ENCODE measurements around the gene CCDC171.
"Not testable (repeated sequence)": the region's sequence is repeated elsewhere in the genome, so short reads cannot be mapped to it uniquely, and the experiment has no call there.

CCDC171 gene

GRCh38 chr9:15699876-15700559 lies 147.2 kb downstream of the CCDC171 start:
- not testable (repeated sequence) for DNase-seq

- DNase-seq, result no peak
These were observed 154.2 kb downstream of the CCDC171 start for GRCh38 chr9:15707000-15707399.

- no peak for DNase-seq
These were observed 158.7 kb downstream of the CCDC171 start for GRCh38 chr9:15711531-15711930.

DNA sequence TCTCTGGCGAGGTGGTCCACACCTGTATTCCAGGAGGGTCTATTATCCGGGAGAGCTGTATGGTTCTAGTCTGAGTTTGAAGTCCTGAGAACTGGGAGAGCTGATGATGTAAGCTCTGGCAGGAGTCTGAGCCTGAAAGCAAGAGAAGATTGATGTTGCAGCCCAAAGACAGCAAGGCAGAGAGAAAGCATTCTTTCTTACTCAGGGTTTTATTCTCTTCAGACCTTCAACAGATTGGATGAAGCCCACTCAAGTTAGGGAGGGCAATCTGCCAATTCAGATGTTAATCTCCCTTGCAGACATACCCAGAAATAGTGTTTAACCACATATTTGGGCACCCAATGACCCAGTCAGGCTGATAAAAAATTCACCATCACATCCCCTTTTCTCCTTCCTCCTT lies 159.1 kb downstream of the CCDC171 start:
- no peak for DNase-seq

GRCh38 chr9:15714746-15715145 lies 161.9 kb downstream of the CCDC171 start:
- DNase-seq, result no peak

DNA sequence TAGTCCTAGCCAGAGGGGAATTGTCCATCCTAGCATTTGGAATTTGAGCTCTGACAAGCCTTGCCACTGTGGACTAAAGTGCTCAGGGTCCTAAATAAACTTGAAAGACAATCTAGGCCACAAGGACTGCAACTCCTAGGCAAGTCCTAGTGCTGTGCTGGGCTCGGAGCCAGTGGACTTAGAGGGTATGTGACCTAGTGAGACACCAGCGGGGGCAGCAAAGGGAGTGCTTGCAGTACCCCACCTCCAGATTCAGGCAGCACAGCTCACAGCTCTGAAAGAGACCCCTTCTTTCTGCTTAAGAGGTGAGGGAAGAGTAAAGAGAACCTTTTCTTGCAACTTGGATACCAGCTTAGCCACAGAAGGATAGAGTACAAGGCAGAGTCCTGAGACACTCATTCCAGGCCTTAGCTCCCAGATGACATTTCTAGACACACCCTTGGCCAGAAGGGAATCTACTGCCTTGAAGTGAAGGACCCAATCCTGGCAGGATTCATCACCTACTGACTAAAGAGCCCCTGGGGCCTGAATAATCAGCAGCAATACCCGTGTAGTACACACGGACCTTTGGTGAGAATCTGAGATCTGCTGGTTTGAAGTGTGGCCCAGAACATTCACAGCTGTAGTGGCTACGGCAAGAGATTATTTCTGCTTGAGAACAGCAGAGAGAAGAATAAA lies 164.6 kb downstream of the CCDC171 start:
- DNase-seq, result no peak

- DNase-seq, result no peak
These were observed 165.6 kb downstream of the CCDC171 start for GRCh38 chr9:15718423-15718822.

GRCh38 chr9:15720861-15721260 lies 168.0 kb downstream of the CCDC171 start:
- no peak for DNase-seq

DNA sequence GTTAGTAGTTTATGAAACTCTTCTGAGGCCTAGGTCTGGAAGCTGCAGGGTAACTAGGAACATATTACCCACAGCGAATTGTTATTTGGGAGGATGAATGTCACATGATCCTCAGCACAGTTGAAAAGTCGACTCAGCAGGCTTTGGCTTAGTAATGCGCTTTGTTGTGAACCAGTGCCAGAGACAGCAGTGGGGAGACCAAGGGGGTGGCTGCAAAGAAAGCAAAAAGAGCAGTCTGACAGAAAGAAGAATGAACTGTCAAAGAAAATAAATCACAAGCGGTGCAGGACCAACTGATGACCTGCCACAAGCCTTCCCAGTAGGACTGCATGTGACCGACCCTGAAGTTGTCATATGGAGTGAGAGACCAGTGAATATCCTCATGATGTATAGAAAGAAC lies 170.0 kb downstream of the CCDC171 start:
- no peak for DNase-seq

DNA sequence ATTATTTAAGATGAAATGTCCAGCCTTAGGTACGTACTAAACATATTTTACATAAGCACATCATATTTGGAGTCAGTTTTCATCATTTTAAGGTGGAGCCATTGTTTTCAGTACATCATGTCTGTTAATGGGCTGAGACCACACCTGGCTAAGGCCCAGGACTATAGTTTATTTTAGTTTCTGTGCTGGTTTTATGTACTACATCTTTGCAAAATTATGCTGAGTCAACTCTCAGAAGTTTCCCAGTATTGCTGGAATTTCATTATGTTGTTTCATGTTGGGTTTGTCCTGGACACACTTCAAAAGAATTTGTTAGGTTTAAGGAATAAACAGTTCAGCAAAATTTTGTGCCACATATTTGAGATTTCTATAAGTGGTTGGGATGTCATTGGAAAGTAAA lies 171.2 kb downstream of the CCDC171 start:
- no peak for DNase-seq

DNA sequence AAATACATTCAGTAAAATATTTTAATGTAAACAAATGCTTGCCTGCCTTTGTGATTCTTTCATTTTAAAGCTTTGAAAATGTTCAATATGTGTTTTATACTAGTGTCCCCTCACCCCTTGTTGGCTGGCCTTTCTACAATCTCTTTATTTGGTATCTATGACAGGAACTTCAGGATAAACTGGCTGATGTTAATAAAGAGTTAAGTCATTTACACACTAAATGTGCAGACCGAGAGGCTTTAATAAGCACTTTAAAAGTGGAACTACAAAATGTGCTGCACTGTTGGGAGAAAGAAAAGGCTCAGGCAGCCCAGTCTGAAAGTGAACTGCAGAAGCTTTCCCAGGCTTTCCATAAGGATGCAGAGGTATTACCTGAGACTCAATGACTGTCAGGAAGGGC lies 171.8 kb downstream of the CCDC171 start:
- DNase-seq, result no peak

DNA sequence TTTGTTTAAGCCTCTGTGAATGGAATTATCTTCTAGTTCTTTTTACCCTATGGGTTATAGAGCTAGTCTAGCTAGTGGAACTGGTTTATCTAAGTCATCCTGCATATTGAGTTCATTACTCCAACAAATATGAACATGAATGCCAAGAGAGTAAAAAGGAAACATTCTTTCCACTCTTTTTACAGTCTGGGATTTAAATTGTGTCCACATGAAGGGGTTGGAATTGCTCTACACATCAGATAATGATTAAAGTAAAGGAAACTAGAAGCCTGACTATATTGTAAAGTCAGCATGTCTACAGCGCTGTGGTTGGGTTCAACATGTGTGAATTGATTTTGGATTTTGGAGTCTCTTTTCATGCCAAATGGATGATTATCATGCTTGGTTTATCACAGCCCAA lies 173.1 kb downstream of the CCDC171 start:
- no peak for DNase-seq

DNA sequence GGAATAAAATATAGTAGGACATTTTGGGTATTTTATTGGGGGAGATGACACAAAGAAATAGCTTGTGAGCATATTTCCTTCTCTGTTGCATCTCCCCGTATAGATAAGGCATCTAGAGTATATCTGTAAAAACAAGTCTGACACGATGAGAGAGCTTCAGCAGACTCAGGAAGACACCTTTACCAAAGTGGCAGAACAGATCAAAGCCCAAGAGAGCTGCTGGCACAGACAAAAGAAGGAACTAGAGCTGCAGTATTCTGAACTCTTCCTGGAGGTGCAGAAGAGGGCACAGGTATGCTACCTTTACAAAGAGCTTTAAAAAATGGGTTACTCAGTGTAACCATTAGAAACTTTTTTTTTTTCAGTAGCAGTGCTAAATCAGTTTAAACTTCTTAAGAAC lies 176.7 kb downstream of the CCDC171 start:
- DNase-seq, result no peak

DNA sequence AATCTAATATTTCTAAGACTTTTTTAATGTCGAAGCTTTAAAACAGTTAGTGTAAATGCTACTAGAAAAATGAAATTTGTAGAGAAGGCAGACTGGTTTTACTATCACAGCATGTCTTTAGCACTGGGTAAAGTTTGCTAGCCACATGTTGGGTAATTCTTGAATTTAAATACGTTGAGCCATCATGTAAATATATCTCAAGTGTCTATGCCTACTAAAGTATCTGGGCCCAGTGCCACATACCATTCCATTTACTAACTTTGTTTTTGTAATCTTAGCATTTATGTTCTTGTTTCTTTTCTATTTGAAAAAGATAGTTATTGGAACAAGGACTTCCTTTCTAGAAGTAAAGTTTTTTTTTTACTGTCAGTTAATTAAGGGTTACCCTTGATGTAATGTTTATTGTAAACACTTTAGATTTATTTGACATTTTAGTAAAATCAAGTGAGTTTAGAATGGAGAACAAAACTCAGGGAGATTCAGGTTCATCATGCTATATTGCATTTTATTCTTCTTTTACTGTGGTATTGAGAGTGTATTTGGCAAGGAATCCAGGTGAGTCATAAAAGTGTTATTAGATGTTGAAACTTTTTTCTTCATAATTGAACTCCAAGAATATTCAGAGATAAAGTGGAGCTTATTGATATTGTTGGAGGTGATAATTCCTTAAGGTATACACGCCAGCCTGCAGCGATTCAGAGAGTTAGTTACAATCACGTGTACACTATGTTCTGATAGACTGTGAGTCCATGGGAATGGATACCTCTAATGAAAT lies 182.4 kb downstream of the CCDC171 start:
- no peak for DNase-seq

DNA sequence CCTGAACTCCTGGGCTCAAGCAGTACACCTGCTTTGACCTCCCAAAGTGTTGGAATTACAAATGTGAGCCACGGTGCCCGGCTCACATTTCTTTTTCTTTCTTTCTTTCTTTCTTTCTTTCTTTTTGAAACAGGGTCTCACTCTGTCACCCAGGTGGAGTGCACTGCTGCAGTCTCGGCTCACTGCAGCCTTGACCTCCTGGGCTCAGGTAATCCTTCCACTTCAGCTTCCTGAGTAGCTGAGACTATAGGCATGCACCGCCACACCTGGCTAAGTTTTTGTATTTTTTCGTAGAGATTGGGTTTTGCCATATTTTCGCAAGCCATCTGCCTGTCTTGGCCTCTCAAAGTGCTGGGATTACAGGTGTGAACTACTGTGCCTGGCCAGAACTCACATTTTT lies 183.7 kb downstream of the CCDC171 start:
- DNase-seq, result no peak

DNA sequence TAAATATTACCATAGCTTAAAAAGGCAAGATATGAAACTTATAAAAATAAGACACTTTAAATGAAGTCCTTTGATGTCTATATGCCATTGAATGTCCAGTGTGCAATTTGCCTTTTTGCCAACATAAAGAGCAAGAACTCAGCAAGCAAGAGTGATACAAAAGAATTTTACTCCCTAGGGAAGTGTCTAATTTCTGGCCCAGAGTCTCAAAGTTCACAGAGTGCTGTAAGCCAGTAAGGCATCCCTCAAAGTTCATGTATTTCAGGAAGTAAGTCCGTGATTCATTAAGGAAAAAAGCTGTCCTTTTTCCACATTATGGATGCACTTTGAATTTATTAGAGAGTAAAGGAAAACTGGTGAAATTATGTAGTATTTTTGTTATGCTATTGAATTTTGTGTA lies 185.2 kb downstream of the CCDC171 start:
- no peak for DNase-seq

DNA sequence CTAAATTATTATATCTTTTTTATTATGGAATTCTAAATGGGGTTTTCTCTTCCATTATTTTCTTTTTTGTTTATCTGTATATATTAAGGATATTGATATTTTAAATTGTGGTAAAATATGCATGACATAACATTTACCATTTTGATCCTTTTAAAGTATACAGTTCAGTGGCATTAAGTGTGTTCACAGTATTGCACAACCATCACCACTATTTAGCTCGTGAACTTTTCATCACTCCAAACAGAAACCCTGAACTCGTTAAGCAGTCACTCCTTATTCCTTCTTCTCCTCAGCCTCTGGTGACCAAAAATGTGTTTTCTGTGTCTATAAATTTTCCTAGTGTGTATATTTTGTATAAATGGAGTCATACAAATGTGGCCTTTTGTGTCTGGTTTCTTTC lies 188.2 kb downstream of the CCDC171 start:
- DNase-seq, result no peak

- DNase-seq, result no peak
These were observed 190.7 kb downstream of the CCDC171 start for GRCh38 chr9:15743512-15743911.

DNA sequence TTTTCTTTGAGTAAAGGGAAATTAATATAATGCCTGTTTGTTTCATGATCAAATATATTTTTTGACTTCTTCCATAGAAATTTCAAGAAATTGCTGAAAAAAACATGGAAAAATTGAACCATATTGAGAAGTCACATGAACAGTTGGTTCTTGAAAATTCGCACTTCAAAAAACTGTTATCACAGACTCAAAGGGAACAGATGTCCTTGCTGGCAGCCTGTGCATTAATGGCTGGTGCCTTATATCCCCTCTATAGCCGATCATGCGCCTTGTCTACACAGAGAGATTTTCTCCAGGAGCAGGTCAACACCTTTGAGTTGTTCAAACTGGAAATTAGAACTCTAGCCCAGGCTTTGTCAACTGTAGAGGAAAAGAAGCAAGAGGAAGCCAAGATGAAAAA lies 191.4 kb downstream of the CCDC171 start:
- no peak for DNase-seq

DNA sequence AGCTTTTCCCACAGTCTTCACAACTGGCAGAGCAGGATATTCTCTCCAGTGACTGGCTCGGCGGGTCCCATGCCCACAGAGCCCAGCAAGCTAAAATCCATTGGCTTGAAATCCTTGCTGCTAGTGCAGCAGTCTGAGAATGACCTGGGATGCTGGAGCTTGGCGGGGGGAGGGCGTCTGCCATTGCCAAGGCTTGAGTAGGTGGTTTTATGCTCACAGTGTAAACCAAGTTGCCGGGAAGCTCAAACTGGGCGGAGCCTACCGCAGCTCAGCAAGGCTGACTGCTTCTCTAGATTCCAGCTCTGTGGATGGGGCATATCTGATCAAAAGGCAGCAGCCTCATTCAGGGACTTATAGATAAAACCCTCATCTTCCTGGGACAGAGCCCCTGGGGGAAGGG lies 194.1 kb downstream of the CCDC171 start:
- no peak for DNase-seq

- no peak for DNase-seq
These were observed 202.8 kb downstream of the CCDC171 start for GRCh38 chr9:15755660-15756059.

- no peak for DNase-seq
These were observed 208.7 kb downstream of the CCDC171 start for GRCh38 chr9:15761551-15761950.

DNA sequence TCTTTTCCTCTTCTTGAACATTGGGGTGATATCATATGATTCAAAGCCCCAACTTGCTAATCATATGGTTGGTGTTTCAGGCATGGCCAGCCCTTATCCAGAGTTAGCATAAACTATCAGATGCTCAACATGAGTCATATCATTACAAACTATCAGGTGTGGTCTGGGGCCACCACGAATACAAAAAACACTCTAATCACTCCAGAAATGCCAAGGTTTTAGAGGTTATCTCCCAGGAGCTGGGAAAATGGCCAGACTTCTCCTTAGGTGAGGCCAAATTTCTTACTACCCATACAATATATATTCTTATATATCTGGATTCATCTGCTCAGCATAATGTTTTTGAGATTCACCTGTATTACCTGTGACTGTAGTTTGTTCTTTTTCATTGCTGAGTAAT lies 210.5 kb downstream of the CCDC171 start:
- DNase-seq, result no peak

DNA sequence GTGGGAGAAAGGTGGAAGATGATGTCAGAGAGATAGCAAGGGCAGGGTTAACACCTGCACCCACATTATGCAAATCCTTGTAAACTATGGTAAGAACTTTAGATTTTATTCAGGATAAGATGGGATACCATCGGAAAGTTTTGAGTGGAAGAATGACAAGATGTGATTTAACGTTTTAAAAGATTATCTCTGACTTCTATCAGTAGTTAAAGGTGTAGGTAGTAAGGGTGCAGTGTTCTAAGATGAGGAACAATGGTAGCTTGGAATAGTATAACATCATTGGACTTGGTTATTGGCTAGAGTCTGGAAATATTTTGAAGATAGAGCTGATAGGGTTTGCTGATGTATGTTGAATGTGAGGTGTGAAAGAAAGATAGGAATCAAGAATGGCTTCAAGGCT lies 211.3 kb downstream of the CCDC171 start:
- DNase-seq, result no peak
